Lower lobe of right lung (tissue), 2 donors: ENCODE data around the gene ASCC1. TPM values are rescaled to one million over a fixed set of nuclear protein-coding genes. Genes with fewer than 3 reads are reported as not detected.

ENCODE experiments used
- ATAC-seq, 2 donors: fragments of 200-7000 bp; cut with Tn5 transposase; one replicate each; pipeline ENCODE4 v1.9.1; 2020 to 2022; ENCODE audit warnings: mild to moderate bottlenecking in 2 of 2, moderate library complexity in 2 of 2
- DNase-seq: peaks from one replicate; pipeline ENCODE4 v3.0.0-alpha.2; 2020
- H3K27ac ChIP-seq: fragments of 200-600 bp; one replicate; pipeline ENCODE4 v1.8.0; 2022
- H3K27me3 ChIP-seq: fragments of 200-600 bp; one replicate; pipeline ENCODE4 v1.8.0; 2022; ENCODE audit warnings: low read depth
- H3K36me3 ChIP-seq: fragments of 200-600 bp; one replicate; pipeline ENCODE4 v1.8.0; 2022; ENCODE audit warnings: mild to moderate bottlenecking
- H3K4me1 ChIP-seq: fragments of 200-600 bp; one replicate; pipeline ENCODE4 v1.8.0; 2022
- H3K4me3 ChIP-seq: fragments of 200-600 bp; one replicate; pipeline ENCODE4 v1.8.0; 2022; ENCODE audit warnings: mild to moderate bottlenecking
- H3K9me3 ChIP-seq: fragments of 200-600 bp; one replicate; pipeline ENCODE4 v1.8.0; 2022
- CTCF ChIP-seq: fragments of 200-600 bp; IDR thresholded peaks from one replicate; pipeline ENCODE4 v1.8.0; 2022; ENCODE audit warnings: antibody characterized with exemption, mild to moderate bottlenecking
- intact Hi-C: fragments of 100-400 bp; cut with DNase I; formaldehyde crosslinking; loops from one replicate; pipeline ENCODE4 v1.11.0; 2022
- total RNA-seq: library from RNA; stranded (reverse); fragmentation: NEBNext Ultra II Directional; extraction: Animal tissue kit (Norgen Biotek cat#: 25700); gene quantifications from one replicate; pipeline ENCODE4 v1.2.1, GENCODE V29; 2021
- donor health status: DM: no; HTN: yes; CAD: no; lungs with severe emphysema.

The ASCC1 gene
- total RNA-seq, 1 donor from 2014 or later = 23.9 TPM

- ATAC-seq (no peak), DNase-seq (no peak)
- Histone ChIP-seq H3K9me3 (no peaks in the 10 kb centered on the region), H3K4me3 (no peak overlapping the region), H3K4me1 (no peaks in the 10 kb centered on the region), H3K36me3 (peaks cover 50% of the 10 kb centered on the region), H3K27me3 (no peaks in the 10 kb centered on the region), H3K27ac (no peak overlapping the region)
- no peak for TF ChIP-seq CTCF
- intact Hi-C loops = no loop called here
These were observed 21.1 kb downstream of the ASCC1 start for GRCh38 chr10:72194949-72195348.

GRCh38 chr10:72186982-72187330, 29.1 kb downstream of the ASCC1 start:
- peaks cover 8% of the 10 kb centered on the region for H3K4me1 ChIP-seq
- H3K27ac ChIP-seq = peak overlapping the region; percentile 83
- intact Hi-C loops = no loop called here

GRCh38 chr10:72186258-72186981, 29.7 kb downstream of the ASCC1 start:
- Histone ChIP-seq H3K4me3 (no peak overlapping the region), H3K27ac (peak overlapping the region; percentile 83), H3K4me1 (peaks cover 8% of the 10 kb centered on the region), H3K9me3 (peaks cover 5% of the 10 kb centered on the region), H3K27me3 (no peaks in the 10 kb centered on the region), H3K36me3 (peaks cover 12% of the 10 kb centered on the region)
- TF ChIP-seq CTCF = no peak
- no peak for DNase-seq
- ATAC-seq = peak; percentile 88 to 90
- intact Hi-C loops = no loop called here

More at GRCh38 chr10:72186982-72187330, 29.1 kb downstream of the ASCC1 start:
- Histone ChIP-seq H3K36me3 (peaks cover 12% of the 10 kb centered on the region), H3K4me3 (no peak overlapping the region), H3K9me3 (peaks cover 5% of the 10 kb centered on the region), H3K27me3 (no peaks in the 10 kb centered on the region)
- peak in 1 of 2 donors; percentile 39 for ATAC-seq
- no peak for DNase-seq
- no peak for TF ChIP-seq CTCF

GRCh38 chr10:72184156-72184555, 31.9 kb downstream of the ASCC1 start:
- no peak overlapping the region for H3K4me3 ChIP-seq
- intact Hi-C loops = no loop called here
- ATAC-seq (no peak), DNase-seq (no peak)
- peaks cover 5% of the 10 kb centered on the region for H3K9me3 ChIP-seq
- H3K27me3 ChIP-seq = no peaks in the 10 kb centered on the region
- peaks cover 2% of the 10 kb centered on the region for H3K36me3 ChIP-seq
- H3K27ac ChIP-seq = no peak overlapping the region
- no peak for TF ChIP-seq CTCF
- peaks cover 8% of the 10 kb centered on the region for H3K4me1 ChIP-seq

- H3K27ac ChIP-seq = no peak overlapping the region
- no peak for TF ChIP-seq CTCF
These were observed 38.6 kb downstream of the ASCC1 start for GRCh38 chr10:72177454-72177853.

More at GRCh38 chr10:72177454-72177853, 38.6 kb downstream of the ASCC1 start:
- Histone ChIP-seq H3K4me1 (peaks cover 4% of the 10 kb centered on the region), H3K9me3 (no peaks in the 10 kb centered on the region), H3K4me3 (no peak overlapping the region), H3K27me3 (no peaks in the 10 kb centered on the region), H3K36me3 (peaks cover 13% of the 10 kb centered on the region)
- ATAC-seq (no peak), DNase-seq (no peak)
- intact Hi-C loops = no loop called here
